ENCODE data around the gene MEP1B. TPM values are rescaled to one million over a fixed set of nuclear protein-coding genes. Genes with fewer than 3 reads are reported as not detected.

Gene MEP1B
- total and polyA plus RNA-seq, 12 donors = 0.17 TPM; not detected in 11

GRCh38 chr18:32267463-32267862 is 77.6 kb downstream of the MEP1B start:
- ATAC-seq (no peak), DNase-seq (no peak)
- TF ChIP-seq CTCF (IDR thresholded peaks at IDR 0.05) = no peak
- H3K36me3 ChIP-seq = peaks cover 0 to 42% (median 0%) of the 10 kb centered on the region in 9 donors
- 70 to 74% methylated on average over 4 of the region's 4 CpGs for WGBS, 2 donors
- no peak overlapping the region for H3K4me3 ChIP-seq
- intact Hi-C loops (cut with DNase I) = loop anchor here in 5 of 10 donors (5.0 to 10.0 kb wide), 3 partner anchors 103 to 113 kb away; no protein-coding TSS in a partner anchor
- peaks cover 0 to 9% (median 5%) of the 10 kb centered on the region in 9 donors for H3K4me1 ChIP-seq
- no peaks in the 10 kb centered on the region for H3K27me3 ChIP-seq
- no peaks in the 10 kb centered on the region for H3K9me3 ChIP-seq
- no peak overlapping the region for H3K27ac ChIP-seq

Other genes with a start within 250 kb of the MEP1B start
- gene TRAPPC8, start 246.9 kb upstream of the MEP1B start, total RNA-seq = 10 to 100 TPM; 26.3 to 39.1 (median 32.1) TPM
- gene TRAPPC8, start 246.9 kb upstream of the MEP1B start, polyA plus RNA-seq = 10 to 100 TPM; 13.6 to 14.6 TPM
- 1 to 10 TPM in 9 of 10 donors, under 1 TPM in 1; 0.92 to 7.7 (median 2.4) TPM for gene RNF125, start 171.2 kb upstream of the MEP1B start, total RNA-seq
- gene RNF125, start 171.2 kb upstream of the MEP1B start, polyA plus RNA-seq = 1 to 10 TPM; 2.7 to 5.1 TPM
- gene RNF138, start 98.2 kb upstream of the MEP1B start, total RNA-seq = 10 to 100 TPM in 6 of 10 donors, 1 to 10 TPM in 4; 7.7 to 13.7 (median 10.9) TPM
- 1 to 10 TPM; 5.4 to 6.6 TPM for gene RNF138, start 98.2 kb upstream of the MEP1B start, polyA plus RNA-seq